SHP77 (cell line): Measurements from ENCODE around the gene DNM3.
A peak's percentile ranks its signal among the peaks of the same experiment; 100 is the strongest.

Experiments used
- DNase-seq, 2 experiments: peaks; one replicate each; lab custom pipeline; 2025; lab: John Stamatoyannopoulos, UW

Gene DNM3

DNA sequence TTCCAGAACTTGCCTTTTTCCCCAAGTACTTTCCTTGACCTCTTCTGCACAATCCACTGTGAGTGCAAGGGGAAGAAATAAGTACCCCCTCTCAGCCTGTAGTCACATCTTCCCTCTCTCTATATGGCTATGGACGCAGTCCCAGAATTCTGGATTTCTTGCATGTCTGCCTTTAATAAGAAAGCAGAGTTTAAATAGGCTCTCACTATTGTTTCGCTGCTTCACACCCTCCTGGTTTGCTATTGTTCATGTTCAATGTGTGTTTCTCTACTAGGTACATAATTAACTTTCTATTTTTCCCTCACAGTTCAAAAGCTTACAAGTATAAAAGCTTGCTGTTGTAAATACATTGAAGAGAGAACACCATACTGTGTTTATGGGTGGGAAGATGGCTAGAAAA, 397.7 kb downstream of the DNM3 start:
- DNase-seq = no peak

DNA sequence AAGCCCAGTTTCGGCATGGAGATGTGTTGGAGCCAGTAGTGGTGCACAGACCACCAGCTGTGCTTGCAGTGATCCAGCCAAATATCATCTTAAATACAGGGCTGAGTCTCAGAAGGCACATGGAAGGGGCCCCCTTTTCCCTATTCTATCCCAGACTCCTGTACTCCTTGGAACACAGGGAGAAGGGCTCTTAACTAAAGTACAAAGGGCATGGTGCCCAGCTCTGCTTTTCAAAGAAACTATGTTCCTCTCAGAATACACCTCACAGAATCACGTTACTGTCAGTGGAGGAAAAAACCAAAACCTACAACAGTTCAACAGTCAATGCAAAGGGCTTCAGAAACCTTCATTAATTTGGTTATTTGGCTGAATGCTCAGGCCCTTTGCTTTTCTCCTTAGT, 398.6 kb downstream of the DNM3 start:
- no peak for DNase-seq

DNA sequence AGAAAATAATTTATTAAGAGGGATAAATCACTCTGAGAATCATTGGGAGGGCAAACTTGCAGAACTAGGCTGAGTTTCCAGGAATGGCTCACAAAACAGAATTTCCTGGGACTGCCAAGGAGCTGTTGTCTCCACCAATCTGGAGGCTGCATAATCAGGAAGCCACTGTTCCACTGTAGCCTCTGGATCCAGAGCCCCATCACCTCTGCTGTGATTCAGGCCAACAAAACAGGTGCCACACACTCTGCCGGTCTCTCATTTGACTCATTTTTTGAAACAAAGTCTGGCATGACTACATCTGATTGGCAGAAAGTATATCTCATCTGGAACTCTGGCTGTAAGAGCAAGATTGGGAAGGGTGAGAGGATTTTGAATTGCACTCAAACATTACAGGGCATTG, 400.2 kb downstream of the DNM3 start:
- no peak for DNase-seq

DNA sequence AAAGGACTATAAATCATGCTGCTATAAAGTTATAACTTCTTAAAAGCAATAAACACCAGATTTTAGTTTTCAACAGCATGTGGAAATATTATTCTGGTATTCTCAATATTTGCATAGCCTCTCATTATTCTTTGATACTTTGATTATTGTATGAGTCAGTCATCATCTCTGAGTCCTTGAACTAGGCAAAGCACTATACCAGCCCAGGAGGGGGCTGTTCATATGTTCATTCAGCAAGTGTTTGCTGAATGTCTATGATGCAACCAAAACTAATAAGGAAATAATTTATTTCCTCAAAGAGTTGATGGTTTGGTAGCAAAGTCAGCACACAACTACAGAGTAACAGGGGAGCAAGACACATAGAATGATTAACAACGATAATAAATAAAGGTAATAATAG, 403.6 kb downstream of the DNM3 start:
- no peak for DNase-seq

DNA sequence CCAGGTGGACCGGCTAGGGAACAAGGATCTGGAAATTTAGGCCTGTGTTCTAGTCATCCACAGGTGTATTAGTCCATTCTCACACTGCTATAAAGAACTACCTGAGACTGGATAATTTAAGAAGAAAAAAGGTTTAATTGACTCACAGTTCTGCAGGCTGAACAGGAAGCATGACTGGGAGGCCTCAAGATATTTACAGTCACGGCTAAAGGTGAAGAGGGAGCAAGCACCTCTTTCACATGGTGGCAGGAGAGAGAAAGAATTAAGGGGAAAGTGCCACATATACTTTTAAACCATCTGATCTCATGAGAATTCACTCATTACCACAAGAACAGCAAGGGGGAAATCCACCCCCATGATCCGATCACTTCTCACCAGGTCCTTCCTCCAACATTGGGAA, 404.5 kb downstream of the DNM3 start:
- no peak for DNase-seq

DNA sequence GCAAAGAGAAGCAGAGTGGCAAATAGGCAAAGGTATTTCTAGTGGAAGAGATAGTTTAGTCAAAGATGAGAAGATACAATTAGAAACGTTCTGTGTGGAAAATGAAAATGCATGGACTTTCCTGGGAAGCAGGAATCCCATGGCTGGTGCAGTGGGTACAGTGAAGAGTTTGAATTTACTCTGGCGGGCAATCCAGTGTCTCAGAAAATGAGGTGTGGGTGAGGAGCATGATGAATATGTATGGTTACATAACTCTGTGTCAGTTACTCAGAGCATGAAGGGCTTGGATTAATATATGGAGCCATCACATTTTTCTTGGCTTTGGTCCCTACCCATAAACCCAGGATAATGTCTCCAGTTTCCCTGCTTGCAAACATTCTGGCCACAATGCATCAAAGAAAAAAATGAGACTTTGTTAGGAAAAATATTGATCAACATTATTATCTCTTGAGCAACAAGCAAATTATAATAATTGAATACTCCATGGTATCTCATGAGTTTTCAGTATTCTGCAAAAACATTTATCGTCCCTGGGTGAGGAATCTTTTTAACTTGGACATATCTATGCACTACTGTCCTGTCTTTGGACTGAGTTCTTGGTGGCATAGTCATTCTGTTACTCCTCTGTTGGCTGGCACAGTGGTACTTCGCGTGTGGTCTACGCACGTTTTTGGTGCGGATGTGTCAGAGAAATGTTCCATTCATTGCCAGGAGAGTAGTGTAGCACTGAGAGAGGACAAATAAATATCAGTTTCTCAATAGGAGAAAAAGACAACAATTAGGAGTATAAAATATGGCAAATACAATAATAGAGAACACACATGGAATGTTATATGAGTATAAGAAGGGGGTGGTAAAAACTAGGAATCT, 405.5 kb downstream of the DNM3 start:
- no peak for DNase-seq

DNA sequence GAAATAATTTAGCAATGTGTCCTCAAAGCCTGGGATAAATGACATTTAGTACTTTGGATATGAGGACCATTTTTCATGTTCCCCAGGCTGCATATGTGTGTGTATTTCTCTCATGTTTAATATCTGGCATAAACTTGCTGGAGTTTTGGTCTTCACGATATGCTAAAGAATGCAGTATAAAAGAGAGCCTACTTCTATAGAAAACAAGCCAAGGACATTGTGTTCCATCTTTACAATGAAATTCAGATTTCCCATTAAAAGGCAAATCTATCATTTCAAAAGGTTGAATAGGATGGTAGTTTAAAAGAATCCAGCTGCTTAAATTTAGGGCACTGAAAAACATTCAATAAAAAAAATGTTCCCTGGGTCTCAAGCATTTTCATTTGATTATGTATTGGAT, 410.2 kb downstream of the DNM3 start:
- DNase-seq = no peak

DNA sequence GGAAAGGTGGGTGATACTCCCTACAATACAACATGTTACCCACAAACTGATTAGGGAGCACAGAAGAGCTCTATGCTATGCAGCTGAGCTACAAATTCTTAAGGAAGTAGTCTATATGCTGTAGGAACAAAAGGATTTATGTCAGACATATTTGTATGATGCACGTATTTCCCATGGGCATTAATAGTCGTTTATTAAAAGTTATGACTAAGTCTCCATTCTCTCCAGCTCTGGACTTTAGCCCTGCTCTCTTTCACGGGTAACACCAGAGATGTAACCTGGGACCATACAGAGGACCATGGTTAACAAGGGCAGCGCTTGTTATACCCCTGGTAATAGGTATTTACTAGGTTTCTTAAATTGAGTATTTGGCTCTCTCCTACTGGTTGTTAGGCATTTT, 411.0 kb downstream of the DNM3 start:
- DNase-seq = no peak

DNA sequence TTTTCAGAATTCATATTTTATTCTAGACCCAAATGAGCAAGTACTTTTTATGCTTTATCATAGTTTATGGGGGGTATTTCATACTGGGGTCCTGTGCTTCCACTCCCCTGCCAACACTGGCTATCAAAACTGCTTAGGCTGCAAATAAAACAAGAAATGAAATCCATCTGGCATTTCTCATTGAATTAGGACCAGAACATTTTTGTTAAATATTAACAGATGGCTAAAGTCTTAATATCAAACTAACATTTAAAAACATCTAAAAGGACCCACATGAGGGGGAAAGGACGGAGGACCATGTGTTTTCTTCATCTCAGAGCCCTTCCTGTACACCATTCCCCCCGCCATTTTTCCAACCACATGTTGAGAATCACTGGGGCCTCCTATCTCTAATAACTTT, 411.7 kb downstream of the DNM3 start:
- no peak for DNase-seq

DNA sequence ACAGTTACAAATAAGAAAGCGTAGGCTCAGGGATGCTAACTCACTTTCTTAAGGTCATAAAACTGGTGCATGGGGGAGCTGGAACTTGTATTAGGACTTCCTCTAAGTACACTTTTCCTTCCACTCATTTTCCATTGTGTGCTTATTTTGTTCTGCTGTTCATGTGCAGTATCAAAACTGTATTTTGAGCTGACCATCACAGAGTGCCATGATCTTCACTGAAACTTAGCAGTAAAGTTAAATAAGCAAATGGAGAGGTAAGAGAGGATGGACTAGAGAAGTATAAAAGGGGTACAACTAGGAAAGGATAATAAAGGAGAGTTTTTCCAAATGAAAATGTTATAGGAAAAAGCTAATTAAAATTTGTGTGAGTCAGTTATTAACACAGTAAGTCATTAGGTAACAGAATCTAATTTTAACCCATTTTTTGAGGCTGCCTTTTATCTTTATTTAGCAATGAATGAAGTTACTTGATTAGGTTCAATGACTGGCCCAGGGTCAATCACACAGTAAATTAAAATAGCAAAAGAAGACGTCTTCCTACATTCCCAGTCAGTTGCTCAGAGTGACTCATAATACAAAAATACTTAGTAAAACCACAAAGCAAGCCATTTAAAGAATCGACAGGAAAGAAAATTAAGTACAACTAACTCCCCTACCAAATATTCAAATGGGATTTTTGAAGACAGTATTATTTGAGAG, 413.4 kb downstream of the DNM3 start:
- DNase-seq = no peak

DNA sequence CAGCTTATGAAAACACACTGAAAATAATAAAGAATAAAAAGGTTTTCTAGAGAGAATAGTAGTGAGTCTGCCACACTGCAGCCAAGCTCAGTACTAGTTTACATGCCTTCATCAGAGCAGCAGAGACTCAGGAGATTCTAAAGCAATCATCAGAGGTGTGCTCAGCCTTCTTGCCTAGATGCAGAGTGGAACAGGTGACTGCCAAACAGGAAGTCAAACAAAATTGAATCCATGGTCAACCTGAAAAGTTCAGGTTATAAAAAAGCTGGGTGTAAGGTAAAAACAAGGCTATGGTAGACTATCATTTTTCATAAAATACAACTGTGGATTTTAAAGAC, 413.9 kb downstream of the DNM3 start:
- no peak for DNase-seq

DNA sequence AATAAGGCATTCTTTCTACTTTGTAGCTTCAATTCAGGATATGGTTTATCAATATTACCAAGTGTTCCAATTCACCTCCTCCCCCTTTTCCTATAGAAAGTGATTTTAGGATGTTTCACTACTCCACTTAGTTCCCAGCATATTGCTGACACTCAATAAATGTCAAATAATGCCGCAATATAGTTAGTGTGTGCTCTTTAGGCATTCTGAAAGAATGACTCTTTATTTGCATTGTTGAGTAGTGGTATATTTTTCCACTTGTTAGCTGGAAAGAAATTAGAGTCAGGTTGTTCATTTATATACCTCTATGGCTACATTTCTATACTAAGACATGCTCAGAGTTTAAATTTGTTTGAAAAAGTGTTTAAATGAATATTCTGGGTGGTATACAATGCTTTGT, 424.6 kb downstream of the DNM3 start:
- no peak for DNase-seq

DNA sequence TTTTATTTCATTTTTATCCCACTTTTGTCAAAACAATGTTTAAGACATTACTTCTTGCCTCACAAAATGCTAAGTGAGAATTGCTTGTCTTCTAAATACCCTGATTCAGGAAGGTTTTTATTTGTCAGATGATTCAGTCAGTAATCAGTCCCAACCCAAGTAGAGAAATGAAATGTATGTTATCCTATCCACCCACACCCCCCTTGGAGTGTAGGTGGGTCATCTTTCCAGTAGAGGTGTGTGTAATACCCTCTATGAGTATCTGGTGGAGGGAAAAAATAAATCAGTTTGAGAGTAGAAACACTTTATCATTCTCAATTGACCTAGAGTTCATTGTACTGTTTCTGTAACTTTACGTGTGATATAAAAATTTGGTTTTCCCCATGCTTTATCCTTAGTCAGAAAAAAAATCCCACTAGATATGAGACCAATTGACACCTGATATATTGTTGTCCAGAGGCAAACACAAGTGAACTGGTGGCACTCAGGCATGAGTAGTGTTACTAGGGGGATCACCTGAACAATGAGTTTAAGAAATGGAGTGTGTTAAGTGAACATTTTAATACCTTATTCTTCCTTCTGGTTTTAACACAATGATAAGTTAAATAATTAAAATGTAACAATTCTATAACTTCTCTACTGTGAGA, 425.4 kb downstream of the DNM3 start:
- DNase-seq = no peak

DNA sequence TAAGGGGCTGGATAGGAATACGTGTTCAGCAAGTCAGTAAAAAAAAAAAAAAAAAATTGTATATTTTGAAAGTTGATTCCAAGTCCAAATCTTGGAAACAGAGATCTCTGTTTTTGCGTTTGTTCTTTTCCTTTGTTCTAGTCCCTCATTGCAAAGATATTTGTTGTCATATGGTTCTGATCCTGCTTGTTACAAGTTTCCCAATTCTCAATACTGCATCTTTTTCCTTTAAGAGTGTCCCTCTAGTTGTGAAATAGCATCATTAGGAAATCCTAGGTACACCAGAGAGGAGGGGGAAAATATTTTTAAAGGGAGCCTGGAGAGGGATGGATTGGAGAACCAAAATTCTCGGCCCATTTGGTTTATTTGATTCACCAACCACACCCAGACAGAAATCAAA, 426.9 kb downstream of the DNM3 start:
- DNase-seq = no peak

DNA sequence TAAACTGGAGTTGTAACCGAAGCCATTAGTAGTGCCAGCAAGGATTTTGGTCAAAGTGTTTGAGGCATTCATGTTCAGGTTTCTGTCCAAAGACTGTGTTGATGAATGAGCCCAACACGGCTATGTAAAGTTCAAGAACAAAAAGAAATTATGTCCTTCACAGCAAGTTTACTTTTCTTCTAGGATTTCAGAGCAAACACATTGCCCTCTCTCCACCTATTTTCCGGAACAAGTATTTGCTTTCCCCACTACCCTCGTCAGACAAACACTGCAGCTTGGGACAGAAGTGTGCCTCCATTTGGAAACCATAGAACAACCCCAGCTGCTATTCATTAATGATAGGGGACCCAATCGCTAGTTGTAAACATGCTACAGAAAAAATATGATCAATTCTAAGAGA, 427.8 kb downstream of the DNM3 start:
- DNase-seq = peak; percentile 49 to 57

DNA sequence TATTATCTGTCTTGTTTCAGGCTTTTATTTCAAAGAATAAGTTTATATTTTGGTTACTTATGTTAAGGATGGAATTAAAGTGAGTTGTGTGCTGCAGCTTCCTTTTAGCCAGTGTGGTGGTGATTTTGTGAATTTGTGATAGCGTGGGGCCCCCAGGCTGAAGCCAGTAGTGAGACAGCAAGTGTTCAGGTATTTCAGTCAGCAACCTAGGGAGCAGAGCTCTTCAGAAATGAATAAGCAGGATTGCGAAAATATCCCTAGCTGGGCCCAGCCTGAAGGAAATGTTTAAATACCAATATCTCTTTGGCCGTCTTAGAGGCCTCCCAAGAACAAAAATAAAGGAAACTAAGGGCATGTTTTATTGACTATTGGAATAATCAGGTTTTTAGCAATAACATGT, 428.3 kb downstream of the DNM3 start:
- peak in 1 of 2 experiments; percentile 17 for DNase-seq

DNA sequence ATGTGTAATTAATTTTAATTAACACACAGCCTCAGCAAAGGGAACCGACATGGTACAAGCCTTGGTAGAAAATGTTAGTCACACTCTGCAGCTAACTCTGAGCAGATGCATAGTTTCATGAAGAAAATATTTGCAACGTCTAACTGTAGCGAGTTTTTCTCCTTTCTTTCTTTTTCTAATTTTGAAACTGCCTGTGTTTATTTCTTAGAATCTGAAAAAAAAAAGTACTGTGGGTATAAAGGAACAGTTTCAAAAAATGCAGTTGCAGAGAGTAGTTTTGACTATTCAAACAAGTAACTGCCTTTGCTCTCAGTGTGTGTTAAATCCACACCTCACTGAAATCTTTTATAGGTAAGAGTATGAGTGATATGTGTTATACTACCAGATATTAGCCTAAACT, 429.3 kb downstream of the DNM3 start:
- DNase-seq = no peak

DNA sequence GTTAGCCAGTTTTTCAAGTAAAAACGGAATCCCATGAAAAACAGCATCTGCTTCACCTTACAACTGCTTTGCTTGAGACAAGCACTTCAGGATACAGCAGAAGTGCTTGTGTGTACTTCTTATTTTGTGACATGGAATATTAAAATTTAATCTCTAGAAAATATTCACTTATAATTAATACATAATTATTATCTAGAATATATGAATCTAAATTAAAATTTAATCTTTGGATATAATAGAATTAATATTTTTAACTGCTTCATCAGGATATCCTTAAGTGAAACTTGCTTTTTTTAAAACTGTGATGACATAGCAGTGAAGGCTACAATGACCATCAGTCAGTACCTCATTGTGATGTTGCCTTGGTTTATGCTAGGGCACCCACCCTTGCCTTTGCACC, 430.8 kb downstream of the DNM3 start:
- no peak for DNase-seq

DNA sequence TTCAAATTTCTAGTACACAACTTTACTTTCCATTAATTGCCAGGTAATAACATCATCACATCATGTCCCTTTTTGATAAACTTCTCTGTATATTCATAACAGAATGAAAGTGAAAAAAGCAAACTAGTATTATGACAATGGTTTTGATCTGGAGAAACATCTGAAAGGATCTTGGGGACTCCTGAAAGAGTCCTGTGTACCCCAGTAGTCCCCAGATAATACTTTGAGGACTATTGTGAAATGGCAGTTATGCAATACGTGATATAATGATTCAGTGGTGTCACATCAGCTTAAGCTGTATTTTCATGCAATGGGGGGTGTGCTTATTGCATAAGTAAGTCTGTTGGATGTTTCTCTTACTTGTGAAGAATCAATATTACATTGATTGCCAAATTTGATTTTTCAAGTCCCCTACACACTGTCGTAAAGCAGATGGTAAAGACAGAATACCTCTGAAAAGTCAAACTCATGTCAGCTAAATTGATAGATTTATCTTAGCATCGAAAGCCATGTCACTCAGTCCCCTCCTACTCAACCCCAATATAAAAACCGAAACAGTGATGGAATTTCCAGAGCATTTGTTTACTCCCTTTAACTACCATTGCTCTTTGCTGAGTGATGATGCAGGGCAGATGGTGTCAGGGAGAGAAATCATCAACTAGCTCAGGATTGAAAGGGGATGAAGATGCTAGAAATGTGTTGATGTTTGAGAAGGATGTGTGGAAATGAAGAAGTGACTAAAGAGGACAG, 432.5 kb downstream of the DNM3 start:
- no peak for DNase-seq

DNA sequence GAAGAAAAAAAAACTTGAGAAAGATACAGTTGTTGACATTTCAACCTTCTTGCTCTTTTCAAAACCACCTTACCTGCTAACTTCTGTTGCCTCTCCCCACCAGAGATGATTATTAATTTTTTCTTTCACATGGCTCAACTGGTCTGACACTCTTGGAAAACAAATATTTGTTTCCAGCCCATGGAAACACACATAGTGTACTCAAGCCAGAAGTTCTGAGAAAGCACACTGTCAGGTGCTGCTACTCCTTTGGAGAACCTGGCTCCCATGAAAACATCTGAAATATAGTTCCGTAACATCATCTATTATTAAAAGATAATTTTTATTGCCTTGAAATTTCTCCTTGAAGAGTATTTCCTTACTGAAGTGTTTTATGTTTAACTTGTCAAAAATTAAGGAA, 434.2 kb downstream of the DNM3 start:
- no peak for DNase-seq

DNA sequence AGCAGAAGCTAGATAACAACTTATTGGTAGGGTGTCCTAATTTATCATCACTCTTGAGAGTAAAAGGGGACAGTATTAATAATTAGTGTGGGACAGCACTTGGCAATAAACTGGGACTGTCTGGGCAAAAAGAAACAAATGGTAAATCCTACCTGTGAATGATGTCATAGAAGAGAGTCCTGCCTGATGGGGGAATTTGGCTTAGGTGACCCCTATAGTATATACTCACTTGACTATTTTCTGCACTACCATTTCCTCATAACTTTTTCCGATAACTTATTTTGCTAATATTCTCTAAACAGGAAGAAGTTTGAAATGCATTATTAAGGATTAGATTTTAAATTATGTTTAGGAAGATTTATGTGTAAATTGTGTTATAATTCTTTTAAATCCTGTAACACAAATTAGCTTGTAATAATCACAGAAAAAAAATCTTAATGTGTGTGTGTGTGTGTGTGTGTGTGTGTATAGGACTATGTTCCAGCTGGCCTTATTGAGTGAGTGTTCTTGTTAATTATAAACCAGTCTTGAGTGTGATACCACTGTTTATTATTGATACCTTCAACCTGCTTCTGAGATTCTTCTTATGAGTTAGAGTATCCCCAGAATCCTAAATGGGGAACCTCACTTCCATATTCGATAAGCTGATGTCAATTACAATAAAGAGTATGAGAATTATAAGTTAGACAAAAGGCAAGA, 435.0 kb downstream of the DNM3 start:
- no peak for DNase-seq

DNA sequence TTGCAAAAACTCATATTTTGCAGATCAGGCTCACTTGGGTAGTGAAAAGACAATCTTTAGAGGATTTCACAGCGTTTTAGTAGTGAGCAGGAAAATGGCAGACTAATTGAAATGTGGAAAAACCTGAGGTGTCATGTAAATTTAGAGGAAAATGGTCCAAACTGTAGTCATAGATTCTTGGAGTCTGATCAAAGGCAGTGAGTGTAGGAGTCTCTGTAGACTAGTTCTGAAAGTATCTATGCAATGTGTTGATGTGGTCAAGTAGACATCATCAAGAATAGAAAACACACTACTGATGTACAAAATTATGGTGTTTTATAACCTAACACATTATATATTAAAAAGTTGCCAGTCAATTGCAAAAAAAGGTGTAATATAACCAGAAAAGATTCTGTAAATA, 436.0 kb downstream of the DNM3 start:
- no peak for DNase-seq
